SIG-M5 (cell line): ENCODE results near the gene MLLT1.

Experiments used
- DNase-seq: peaks from one replicate; lab custom pipeline; 2025; lab: John Stamatoyannopoulos, UW

Gene MLLT1

GRCh38 chr19:6233827-6234511 is 45.8 kb downstream of the MLLT1 start:
- no peak for DNase-seq

- DNase-seq = no peak
Measured at GRCh38 chr19:6233056-6233826, 46.5 kb downstream of the MLLT1 start.

GRCh38 chr19:6232601-6233055 is 47.1 kb downstream of the MLLT1 start:
- no peak for DNase-seq

GRCh38 chr19:6230991-6231448 is 48.8 kb downstream of the MLLT1 start:
- DNase-seq = no peak

GRCh38 chr19:6229951-6230712 is 49.6 kb downstream of the MLLT1 start:
- DNase-seq = no peak

- DNase-seq = no peak
Measured at GRCh38 chr19:6229216-6229913, 50.4 kb downstream of the MLLT1 start.

GRCh38 chr19:6228551-6229215 is 51.1 kb downstream of the MLLT1 start:
- no peak for DNase-seq

GRCh38 chr19:6227936-6228325 is 51.8 kb downstream of the MLLT1 start:
- no peak for DNase-seq

GRCh38 chr19:6227156-6227935 is 52.4 kb downstream of the MLLT1 start:
- no peak for DNase-seq

GRCh38 chr19:6226444-6227155 is 53.2 kb downstream of the MLLT1 start:
- no peak for DNase-seq

GRCh38 chr19:6226012-6226411 is 53.8 kb downstream of the MLLT1 start:
- no peak for DNase-seq

- DNase-seq = no peak
Measured at GRCh38 chr19:6225232-6225865, 54.4 kb downstream of the MLLT1 start.

- no peak for DNase-seq
Measured at GRCh38 chr19:6224308-6224675, 55.5 kb downstream of the MLLT1 start.

GRCh38 chr19:6223461-6224307 is 56.1 kb downstream of the MLLT1 start:
- DNase-seq = no peak

- no peak for DNase-seq
Measured at GRCh38 chr19:6222884-6223283, 56.9 kb downstream of the MLLT1 start.

GRCh38 chr19:6221878-6222746 is 57.7 kb downstream of the MLLT1 start:
- no peak for DNase-seq

GRCh38 chr19:6221220-6221877 is 58.4 kb downstream of the MLLT1 start:
- no peak for DNase-seq
